ENCODE data around the gene PTN. TPM values are rescaled to one million over a fixed set of nuclear protein-coding genes. Genes with fewer than 3 reads are reported as not detected.
"Not testable (repeated sequence)": the region's sequence is repeated elsewhere in the genome, so short reads cannot be mapped to it uniquely, and the experiment has no call there.

Gene PTN
- total RNA-seq, 1 donor from 2014 or later = 18.8 TPM

GRCh38 chr7:137282043-137282442 lies 61.5 kb downstream of the PTN start:
- intact Hi-C loops (cut with DNase I) = no loop called here
- DNase-seq (no peak), ATAC-seq (ENCODE audit: poor library complexity) (no peak)

GRCh38 chr7:137276189-137276588 lies 67.3 kb downstream of the PTN start:
- DNase-seq (no peak), ATAC-seq (ENCODE audit: poor library complexity) (no peak)
- intact Hi-C loops (cut with DNase I) = no loop called here

- intact Hi-C loops (cut with DNase I) = no loop called here
- no peak for ATAC-seq (ENCODE audit: poor library complexity)
- no peak for DNase-seq
Measured at GRCh38 chr7:137272249-137272648, 71.3 kb downstream of the PTN start.

- DNase-seq (no peak), ATAC-seq (ENCODE audit: poor library complexity) (no peak)
- intact Hi-C loops (cut with DNase I) = no loop called here
Measured at GRCh38 chr7:137269240-137269639, 74.3 kb downstream of the PTN start.

- DNase-seq; intact Hi-C loops (cut with DNase I); ATAC-seq (ENCODE audit: poor library complexity): not testable (repeated sequence)
Measured at GRCh38 chr7:137268001-137268865, 75.3 kb downstream of the PTN start.

- no peak for DNase-seq
- intact Hi-C loops (cut with DNase I) = no loop called here
- no peak for ATAC-seq (ENCODE audit: poor library complexity)
Measured at GRCh38 chr7:137266764-137267163, 76.8 kb downstream of the PTN start.

GRCh38 chr7:137265480-137265879 lies 78.1 kb downstream of the PTN start:
- intact Hi-C loops (cut with DNase I); DNase-seq; ATAC-seq (ENCODE audit: poor library complexity): not testable (repeated sequence)

- DNase-seq (no peak), ATAC-seq (ENCODE audit: poor library complexity) (no peak)
- intact Hi-C loops (cut with DNase I) = no loop called here
Measured at GRCh38 chr7:137262599-137262998, 80.9 kb downstream of the PTN start.

- ATAC-seq (ENCODE audit: poor library complexity) = no peak
- intact Hi-C loops (cut with DNase I) = no loop called here
- DNase-seq = no peak
Measured at GRCh38 chr7:137258552-137258951, 85.0 kb downstream of the PTN start.

- no peak for ATAC-seq (ENCODE audit: poor library complexity)
- intact Hi-C loops (cut with DNase I) = no loop called here
Measured at GRCh38 chr7:137254766-137255165, 88.8 kb downstream of the PTN start.

GRCh38 chr7:137245890-137246289 lies 97.6 kb downstream of the PTN start:
- intact Hi-C loops (cut with DNase I) = no loop called here
- no peak for DNase-seq
- no peak for ATAC-seq (ENCODE audit: poor library complexity)

More at GRCh38 chr7:137254766-137255165, 88.8 kb downstream of the PTN start:
- no peak for DNase-seq

GRCh38 chr7:137245186-137245585 lies 98.3 kb downstream of the PTN start:
- intact Hi-C loops (cut with DNase I) = no loop called here
- ATAC-seq (ENCODE audit: poor library complexity) = no peak
- DNase-seq = no peak

GRCh38 chr7:137243741-137244140 lies 99.8 kb downstream of the PTN start:
- ATAC-seq (ENCODE audit: poor library complexity) (no peak), DNase-seq (no peak)
- intact Hi-C loops (cut with DNase I) = no loop called here

GRCh38 chr7:137242616-137243015 lies 100.9 kb downstream of the PTN start:
- no peak for ATAC-seq (ENCODE audit: poor library complexity)
- intact Hi-C loops (cut with DNase I) = no loop called here
- DNase-seq = no peak

GRCh38 chr7:137241655-137242360 lies 101.7 kb downstream of the PTN start:
- DNase-seq (no peak), ATAC-seq (ENCODE audit: poor library complexity) (no peak)
- intact Hi-C loops (cut with DNase I) = no loop called here

GRCh38 chr7:137239186-137239585 lies 104.3 kb downstream of the PTN start:
- DNase-seq; ATAC-seq (ENCODE audit: poor library complexity); intact Hi-C loops (cut with DNase I): not testable (repeated sequence)

GRCh38 chr7:137235434-137235833 lies 108.1 kb downstream of the PTN start:
- DNase-seq (no peak), ATAC-seq (ENCODE audit: poor library complexity) (no peak)
- intact Hi-C loops (cut with DNase I) = no loop called here

- ATAC-seq (ENCODE audit: poor library complexity) = no peak
- no peak for DNase-seq
- intact Hi-C loops (cut with DNase I) = no loop called here
Measured at GRCh38 chr7:137231167-137231566, 112.4 kb downstream of the PTN start.

- intact Hi-C loops (cut with DNase I) = no loop called here
- DNase-seq (no peak), ATAC-seq (ENCODE audit: poor library complexity) (no peak)
Measured at GRCh38 chr7:137221467-137221866, 122.1 kb downstream of the PTN start.

GRCh38 chr7:137213744-137214143 lies 129.8 kb downstream of the PTN start:
- ATAC-seq (ENCODE audit: poor library complexity) = no peak
- intact Hi-C loops (cut with DNase I) = no loop called here
- no peak for DNase-seq

Measured in Right ventricle myocardium superior (tissue), 1 donor.